C4-2B (cell line): Measurements from ENCODE around the gene PXYLP1.
"Not testable (repeated sequence)": the region's sequence is repeated elsewhere in the genome, so short reads cannot be mapped to it uniquely, and the experiment has no call there.

ENCODE experiments used
- H3K27ac ChIP-seq: fragments of 450-650 bp; 2 replicates; pipeline ENCODE4 v1.5.1; 2017
- ZFX ChIP-seq: fragments of 450-650 bp; IDR thresholded peaks from 2 replicates; pipeline ENCODE4 v1.6.1; 2017
- TF ChIP-seq, protein P1 (sequence below): fragments of 450-650 bp; conservative IDR thresholded peaks from 2 replicates; pipeline ENCODE4 v1.5.1; 2017; ENCODE audit warnings: mild to moderate bottlenecking

Gene PXYLP1

DNA sequence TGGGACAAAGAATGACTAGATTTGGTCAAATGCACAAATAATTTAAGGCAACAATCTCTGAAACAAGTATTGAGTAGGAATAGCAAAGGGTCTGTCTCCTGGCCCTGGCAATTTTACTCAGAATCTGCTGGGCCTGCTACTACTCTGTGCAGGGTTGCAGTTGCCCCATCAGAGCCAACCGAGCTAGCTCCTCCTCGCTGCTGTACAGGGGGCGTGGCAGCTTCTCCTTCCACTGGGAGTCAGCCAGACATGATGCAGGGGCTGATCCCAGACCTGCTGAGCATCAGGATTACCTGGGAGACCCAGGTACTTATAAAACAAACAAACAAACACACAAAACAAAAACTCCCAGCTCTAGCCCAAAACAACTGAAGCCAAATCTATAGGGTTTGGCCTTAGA lies 30.5 kb upstream of the PXYLP1 start:
- no peak for TF ChIP-seq ZFX
- TF ChIP-seq, protein P1, sequence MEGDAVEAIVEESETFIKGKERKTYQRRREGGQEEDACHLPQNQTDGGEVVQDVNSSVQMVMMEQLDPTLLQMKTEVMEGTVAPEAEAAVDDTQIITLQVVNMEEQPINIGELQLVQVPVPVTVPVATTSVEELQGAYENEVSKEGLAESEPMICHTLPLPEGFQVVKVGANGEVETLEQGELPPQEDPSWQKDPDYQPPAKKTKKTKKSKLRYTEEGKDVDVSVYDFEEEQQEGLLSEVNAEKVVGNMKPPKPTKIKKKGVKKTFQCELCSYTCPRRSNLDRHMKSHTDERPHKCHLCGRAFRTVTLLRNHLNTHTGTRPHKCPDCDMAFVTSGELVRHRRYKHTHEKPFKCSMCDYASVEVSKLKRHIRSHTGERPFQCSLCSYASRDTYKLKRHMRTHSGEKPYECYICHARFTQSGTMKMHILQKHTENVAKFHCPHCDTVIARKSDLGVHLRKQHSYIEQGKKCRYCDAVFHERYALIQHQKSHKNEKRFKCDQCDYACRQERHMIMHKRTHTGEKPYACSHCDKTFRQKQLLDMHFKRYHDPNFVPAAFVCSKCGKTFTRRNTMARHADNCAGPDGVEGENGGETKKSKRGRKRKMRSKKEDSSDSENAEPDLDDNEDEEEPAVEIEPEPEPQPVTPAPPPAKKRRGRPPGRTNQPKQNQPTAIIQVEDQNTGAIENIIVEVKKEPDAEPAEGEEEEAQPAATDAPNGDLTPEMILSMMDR: no peak
- no peak overlapping the region for H3K27ac ChIP-seq

DNA sequence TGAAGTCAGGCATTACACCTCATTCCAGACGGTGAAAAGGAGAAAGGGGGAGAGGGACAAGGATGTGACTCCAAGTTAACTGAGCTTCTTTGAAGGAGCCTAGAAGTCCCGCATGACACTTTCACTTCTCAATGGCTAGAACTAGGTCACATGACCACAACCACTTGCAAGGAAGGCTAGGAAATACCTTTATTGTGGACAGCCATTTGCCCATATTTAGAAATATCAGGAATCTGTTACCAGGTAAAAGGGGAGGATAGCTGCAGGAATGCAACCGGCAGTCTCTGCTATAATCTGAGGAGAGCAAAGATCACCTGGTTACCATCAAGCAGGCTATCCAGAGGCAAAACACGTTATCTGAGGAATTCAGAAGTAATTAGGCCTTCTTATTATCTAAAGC lies 28.9 kb upstream of the PXYLP1 start:
- TF ChIP-seq, protein P1: no peak
- no peak for TF ChIP-seq ZFX
- no peak overlapping the region for H3K27ac ChIP-seq

- TF ChIP-seq, protein P1: no peak
- TF ChIP-seq ZFX: no peak
- H3K27ac ChIP-seq: no peak overlapping the region
These were observed 27.8 kb upstream of the PXYLP1 start for GRCh38 chr3:141203866-141204265.

DNA sequence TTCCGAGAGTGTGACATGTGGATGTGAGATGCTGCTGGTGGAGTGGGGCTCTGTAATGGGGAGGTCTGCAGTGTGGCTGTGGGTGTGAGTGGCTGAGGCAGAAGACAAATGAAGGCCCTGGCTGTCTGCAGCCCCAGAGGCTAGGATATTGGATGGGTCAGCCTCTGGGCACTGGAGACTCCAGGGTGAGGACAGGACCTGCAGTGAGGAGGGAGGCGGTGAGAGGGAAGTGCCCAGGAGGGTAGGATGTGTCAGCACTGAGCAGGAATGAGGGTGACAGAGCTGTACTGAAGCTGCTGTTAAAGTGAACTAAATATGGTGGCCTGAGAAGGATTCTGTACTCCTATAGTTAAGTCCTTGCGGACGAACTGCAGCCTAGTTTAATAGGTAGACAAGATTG lies 27.3 kb upstream of the PXYLP1 start:
- H3K27ac ChIP-seq: no peak overlapping the region
- TF ChIP-seq ZFX: no peak
- TF ChIP-seq, protein P1: no peak

- not testable (repeated sequence) for H3K27ac ChIP-seq
These were observed 20.3 kb upstream of the PXYLP1 start for GRCh38 chr3:141211306-141211705.

DNA sequence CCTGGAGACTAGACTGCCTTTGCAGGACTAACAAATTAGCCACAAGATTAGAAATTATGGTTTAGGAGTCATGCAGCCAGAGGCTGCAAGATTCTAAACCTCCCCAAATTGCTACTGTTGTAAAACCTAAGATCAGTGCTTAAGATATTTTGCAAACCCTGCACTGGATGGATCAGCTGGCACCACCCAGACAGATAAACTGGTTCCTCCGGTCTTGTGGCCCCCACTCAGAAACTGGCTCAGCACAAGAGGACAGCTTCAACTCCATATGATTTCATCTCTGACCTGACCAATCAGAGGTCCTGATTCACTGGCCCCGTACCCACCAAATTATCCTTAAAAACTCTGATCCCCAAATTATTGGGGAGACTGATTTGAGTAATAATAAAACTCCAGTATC lies 19.5 kb upstream of the PXYLP1 start:
- no peak overlapping the region for H3K27ac ChIP-seq
- no peak for TF ChIP-seq ZFX
- TF ChIP-seq, protein P1: no peak

DNA sequence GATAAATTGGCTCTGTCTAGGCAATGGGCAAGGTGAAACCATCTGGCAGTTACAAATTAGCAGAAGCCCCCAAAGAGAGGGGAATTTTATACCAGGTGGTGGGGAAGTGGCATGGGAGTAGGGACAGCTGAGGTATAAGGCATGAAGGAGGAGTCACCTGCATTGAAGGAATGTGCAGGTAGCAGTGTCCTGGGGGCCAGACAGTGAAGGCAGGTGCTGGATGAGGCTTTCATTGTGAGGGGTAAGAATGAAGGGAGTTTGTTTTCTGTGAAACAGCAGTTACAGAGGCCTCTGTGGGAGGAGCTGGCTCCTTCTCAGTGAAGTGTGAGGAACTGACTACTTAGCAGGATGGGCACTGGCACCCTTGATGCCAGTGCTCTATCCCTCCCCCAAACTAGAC lies 19.1 kb upstream of the PXYLP1 start:
- H3K27ac ChIP-seq: no peak overlapping the region
- TF ChIP-seq, protein P1: no peak
- TF ChIP-seq ZFX: no peak

- no peak overlapping the region for H3K27ac ChIP-seq
- TF ChIP-seq, protein P1: no peak
- TF ChIP-seq ZFX: no peak
These were observed 14.7 kb upstream of the PXYLP1 start for GRCh38 chr3:141216975-141217374.
